Endothelial cell of umbilical vein (primary cell): ENCODE results near the gene FER. TPM values are rescaled to one million over a fixed set of nuclear protein-coding genes. Genes with fewer than 3 reads are reported as not detected.

Source experiments
- BruUV-seq: library from RNA; stranded (reverse); fragments of 400-500 nt; replicated peaks from 2 replicates; lab custom pipeline; 2021; lab: Mats Ljungman, UMichigan
- CTCF ChIA-PET: fragments of 300-600, 350-600 bp; sonication (Branson Sonifier 250); formaldehyde crosslinking; loops from one replicate; lab custom pipeline; 2021; ENCODE audit warnings: antibody characterized with exemption, inconsistent platforms; lab: Charles Lee
- POLR2A ChIA-PET: fragments of 300-600, 350-600 bp; sonication (Branson Sonifier 250); formaldehyde crosslinking; loops from one replicate; lab custom pipeline; 2021; ENCODE audit warnings: antibody characterized with exemption, inconsistent platforms; lab: Charles Lee
- DNase-seq: peaks from one replicate; pipeline ENCODE4 v3.0.0-alpha.2; 2011; ENCODE audit warnings: low read depth, low spot score
- FAIRE-seq: peaks from 2 replicates; lab custom pipeline; 2011; peaks lifted over from hg19 to GRCh38; lab: Jason Lieb, UNC
- H2AFZ ChIP-seq: 2 replicates; pipeline ENCODE4 v1.6.0; 2012; ENCODE audit warnings: low read depth, low read length, control low read depth, inconsistent platforms
- H3K27ac ChIP-seq: 2 replicates; pipeline ENCODE4 v1.5.1; 2011; ENCODE audit warnings: low read depth, mild to moderate bottlenecking, control low read depth, low read length, moderate library complexity; ENCODE audit not compliant: insufficient read depth
- H3K27me3 ChIP-seq, 2 experiments: 2 replicates each; pipeline versions ENCODE4 v1.6.0 to v1.6.1; 2011; ENCODE audit warnings: low read length in 2 of 2, mixed read lengths in 1 of 2; ENCODE audit not compliant: control insufficient read depth in 2 of 2, insufficient read depth in 2 of 2
- H3K36me3 ChIP-seq, 2 experiments: 2 replicates in 1 of 2; 3 replicates in 1 of 2; pipeline ENCODE4 v1.5.1; 2011; ENCODE audit warnings: low read length in 2 of 2, mild to moderate bottlenecking in 1 of 2, moderate library complexity in 1 of 2; ENCODE audit not compliant: control insufficient read depth in 2 of 2, insufficient read depth in 2 of 2; ENCODE audit errors: extremely low read depth in 1 of 2
- H3K4me1 ChIP-seq: 3 replicates; pipeline ENCODE4 v1.5.1; 2011; ENCODE audit warnings: mild to moderate bottlenecking, low read length; ENCODE audit not compliant: control insufficient read depth, insufficient read depth; ENCODE audit errors: extremely low read depth
- H3K4me2 ChIP-seq: 2 replicates; pipeline ENCODE4 v1.6.1; 2011; ENCODE audit warnings: low read length, control low read depth, mixed read lengths; ENCODE audit not compliant: insufficient read depth
- H3K4me3 ChIP-seq, 3 experiments: fragments of 200-600 bp in 1 of 3; sonication (generic), shearing (Covaris generic) in 1 of 3; replicated peaks in 1 of 3; 2 replicates each; pipeline ENCODE4 v1.5.1; 2011 to 2016; ENCODE audit warnings: control low read depth in 3 of 3, low read length in 3 of 3, mild to moderate bottlenecking in 2 of 3, inconsistent platforms in 1 of 3, low read depth in 1 of 3, moderate library complexity in 1 of 3; ENCODE audit not compliant: insufficient read depth in 1 of 3
- H3K79me2 ChIP-seq: 2 replicates; pipeline ENCODE4 v1.6.0; 2012; ENCODE audit warnings: low read length, inconsistent platforms; ENCODE audit not compliant: control insufficient read depth, insufficient read depth
- H3K9ac ChIP-seq: replicated peaks from 2 replicates; pipeline ENCODE3; 2011; ENCODE audit warnings: low read length, control low read depth; ENCODE audit not compliant: insufficient read depth; ENCODE audit errors: extremely low read depth
- H3K9me1 ChIP-seq: replicated peaks from 3 replicates; pipeline ENCODE4 v1.6.0; 2011; ENCODE audit warnings: mild to moderate bottlenecking, low read length; ENCODE audit not compliant: control insufficient read depth, insufficient read depth; ENCODE audit errors: extremely low read depth
- H3K9me3 ChIP-seq: replicated peaks from 2 replicates; pipeline ENCODE4 v1.5.1; 2012; ENCODE audit warnings: low read length, inconsistent platforms; ENCODE audit not compliant: control insufficient read depth, insufficient read depth
- H4K20me1 ChIP-seq: replicated peaks from 2 replicates; pipeline ENCODE3; 2011; ENCODE audit warnings: mild to moderate bottlenecking, low read length; ENCODE audit not compliant: control insufficient read depth, insufficient read depth; ENCODE audit errors: extremely low read depth
- EZH2 ChIP-seq: IDR thresholded peaks from 2 replicates; pipeline ENCODE4 v1.6.1; 2012; ENCODE audit warnings: borderline replicate concordance, low read depth, mild to moderate bottlenecking, moderate library complexity, low read length, inconsistent platforms; ENCODE audit not compliant: severe bottlenecking
- FOS ChIP-seq: IDR thresholded peaks from 2 replicates; pipeline ENCODE4 v1.6.1; 2011; ENCODE audit warnings: mild to moderate bottlenecking, low read length, moderate library complexity, borderline replicate concordance; ENCODE audit not compliant: insufficient read depth
- GATA2 ChIP-seq: IDR thresholded peaks from 2 replicates; pipeline ENCODE4 v1.7.0; 2011; ENCODE audit warnings: low read depth, mild to moderate bottlenecking, moderate library complexity, mixed read lengths, low read length; ENCODE audit not compliant: insufficient read length, insufficient read depth
- JUN ChIP-seq: IDR thresholded peaks from 2 replicates; pipeline ENCODE4 v1.6.1; 2011; ENCODE audit warnings: borderline replicate concordance, low read depth; ENCODE audit not compliant: insufficient read length, insufficient read depth
- MYC ChIP-seq: IDR thresholded peaks from one replicate; pipeline ENCODE4 v1.6.1; 2011; ENCODE audit warnings: mild to moderate bottlenecking, low read depth, low read length
- POLR2A ChIP-seq: IDR thresholded peaks from 2 replicates; pipeline ENCODE4 v1.6.1; 2012; ENCODE audit warnings: low read depth, mild to moderate bottlenecking, control low read depth, low read length
- POLR2AphosphoS5 ChIP-seq: IDR thresholded peaks from 2 replicates; pipeline ENCODE4 v1.6.1; 2012; ENCODE audit warnings: low read depth, mild to moderate bottlenecking, control low read depth, low read length, moderate library complexity; ENCODE audit not compliant: insufficient read depth
- dilution Hi-C: fragments of 300-500 bp; cut with MboI; formaldehyde crosslinking; loops from one replicate; pipeline ENCODE4 v1.15.0; 2019; ENCODE audit warnings: low sequenced_read_pairs; ENCODE audit not compliant: extremely low pct_ligation_motif_present
- intact Hi-C: fragments of 100-400 bp; cut with micrococcal nuclease; formaldehyde crosslinking; loops from one replicate; pipeline ENCODE4 v1.10.0; 2022
- polyA plus RNA-seq, 4 experiments: library from polyadenylated mRNA; depleted of rRNA in 3 of 4; stranded (reverse) in 3 of 4; unstranded in 1 of 4; fragments of >200 nt; gene quantifications; 2 replicates each; pipeline versions ENCODE4 v1.2.1 to v1.2.3, GENCODE V29; 2011 to 2012; ENCODE audit warnings: missing spikeins in 1 of 4
- total RNA-seq: library from RNA; stranded (reverse); gene quantifications from 2 replicates; pipeline ENCODE4 v1.2.3, GENCODE V29; 2021
- TF ChIP-seq, protein P1 (sequence below): IDR thresholded peaks from 2 replicates; pipeline ENCODE4 v1.6.1; 2011; ENCODE audit not compliant: insufficient read depth, insufficient read length
- TF ChIP-seq, protein P2 (sequence below), 2 donors: IDR thresholded peaks; 1 replicate in 1 of 2; 2 replicates in 1 of 2; pipeline ENCODE4 v1.5.1; 2011; ENCODE audit warnings: low read length in 2 of 2, mild to moderate bottlenecking in 2 of 2, moderate library complexity in 2 of 2, control low read depth in 1 of 2, inconsistent platforms in 1 of 2, low read depth in 1 of 2; ENCODE audit not compliant: insufficient read depth in 1 of 2; ENCODE audit errors: extremely low read depth in 1 of 2

The FER gene
- total and polyA plus RNA-seq, 2 donors (not counting 3 experiments of a cell fraction or from before 2014, with no cell fraction given), result 2.3 to 27.5 TPM

DNA sequence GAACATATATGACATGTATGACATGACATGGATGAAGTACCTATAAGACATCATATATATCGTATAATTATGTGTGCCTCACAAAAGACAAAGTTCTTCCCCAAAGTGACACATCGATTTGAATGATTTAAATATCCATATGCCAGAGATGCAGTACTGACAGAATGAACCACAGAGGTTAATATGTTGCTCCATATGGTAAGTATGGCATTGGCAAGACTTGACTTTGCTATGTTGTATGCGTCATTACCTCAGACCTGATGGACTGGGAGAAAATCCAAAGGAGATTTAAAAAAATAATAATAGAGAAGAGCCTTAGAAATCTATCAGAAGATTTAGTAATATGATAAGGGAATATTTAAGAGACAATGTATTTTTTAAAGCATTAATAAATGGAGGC lies 398.9 kb downstream of the FER start:
- H3K9ac ChIP-seq, result no peak overlapping the region
- no TSS peak for BruUV-seq
- POLR2A ChIA-PET, result no interaction called here
- H3K4me1 ChIP-seq, result no peaks in the 10 kb centered on the region
- CTCF ChIA-PET, result interaction anchor here (0.6 kb wide), 1 partner anchor 50 kb away, joined by 4 read pairs; no protein-coding TSS in a partner anchor
- no peak overlapping the region for H3K4me3 ChIP-seq
- H3K9me1 ChIP-seq, result no peaks in the 10 kb centered on the region
- no peaks in the 10 kb centered on the region for H4K20me1 ChIP-seq
- H3K79me2 ChIP-seq, result no peaks in the 10 kb centered on the region
- intact Hi-C loops, result no loop called here
- FAIRE-seq (no peak), DNase-seq (no peak)
- dilution Hi-C loops, result no loop called here
- H3K9me3 ChIP-seq, result no peaks in the 10 kb centered on the region
- no peak overlapping the region for H2AFZ ChIP-seq
- H3K4me2 ChIP-seq, result no peak overlapping the region
- H3K27me3 ChIP-seq, result no peaks in the 10 kb centered on the region
- TF ChIP-seq POLR2AphosphoS5, result no peak
- TF ChIP-seq, protein P1, sequence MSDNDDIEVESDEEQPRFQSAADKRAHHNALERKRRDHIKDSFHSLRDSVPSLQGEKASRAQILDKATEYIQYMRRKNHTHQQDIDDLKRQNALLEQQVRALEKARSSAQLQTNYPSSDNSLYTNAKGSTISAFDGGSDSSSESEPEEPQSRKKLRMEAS, result no peak
- no peak for TF ChIP-seq FOS
- no peak for TF ChIP-seq MYC
- TF ChIP-seq JUN, result no peak
- TF ChIP-seq GATA2, result no peak
- no peak for TF ChIP-seq EZH2
- TF ChIP-seq POLR2A, result no peak
- TF ChIP-seq, protein P2, sequence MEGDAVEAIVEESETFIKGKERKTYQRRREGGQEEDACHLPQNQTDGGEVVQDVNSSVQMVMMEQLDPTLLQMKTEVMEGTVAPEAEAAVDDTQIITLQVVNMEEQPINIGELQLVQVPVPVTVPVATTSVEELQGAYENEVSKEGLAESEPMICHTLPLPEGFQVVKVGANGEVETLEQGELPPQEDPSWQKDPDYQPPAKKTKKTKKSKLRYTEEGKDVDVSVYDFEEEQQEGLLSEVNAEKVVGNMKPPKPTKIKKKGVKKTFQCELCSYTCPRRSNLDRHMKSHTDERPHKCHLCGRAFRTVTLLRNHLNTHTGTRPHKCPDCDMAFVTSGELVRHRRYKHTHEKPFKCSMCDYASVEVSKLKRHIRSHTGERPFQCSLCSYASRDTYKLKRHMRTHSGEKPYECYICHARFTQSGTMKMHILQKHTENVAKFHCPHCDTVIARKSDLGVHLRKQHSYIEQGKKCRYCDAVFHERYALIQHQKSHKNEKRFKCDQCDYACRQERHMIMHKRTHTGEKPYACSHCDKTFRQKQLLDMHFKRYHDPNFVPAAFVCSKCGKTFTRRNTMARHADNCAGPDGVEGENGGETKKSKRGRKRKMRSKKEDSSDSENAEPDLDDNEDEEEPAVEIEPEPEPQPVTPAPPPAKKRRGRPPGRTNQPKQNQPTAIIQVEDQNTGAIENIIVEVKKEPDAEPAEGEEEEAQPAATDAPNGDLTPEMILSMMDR (IDR thresholded peaks at IDR 0.05; ENCODE audit: extremely low read depth in 1 of 2, insufficient read depth in 1 of 2, low read depth in 1 of 2, low read length in 2 of 2), result no peak
- H3K36me3 ChIP-seq, result no peaks in the 10 kb centered on the region
- H3K27ac ChIP-seq, result no peak overlapping the region
